GM23338 (cell line): ENCODE results near the gene TBCB. TPM values are rescaled to one million over a fixed set of nuclear protein-coding genes. Genes with fewer than 3 reads are reported as not detected.

Experiments used
- ATAC-seq: fragments of 200-7000 bp; cut with Tn5 transposase; 3 replicates; pipeline ENCODE4 v1.9.1; 2020
- DNase-seq: peaks from one replicate; pipeline ENCODE4 v3.0.0-alpha.2; 2015; ENCODE audit warnings: low spot score
- H2AFZ ChIP-seq: fragments of 200-600 bp; sonication (generic); 2 replicates; pipeline ENCODE4 v1.8.0; 2016; ENCODE audit warnings: antibody characterized with exemption, mild to moderate bottlenecking, moderate library complexity
- H3F3A ChIP-seq: fragments of 200-600 bp; sonication (generic); replicated peaks from 2 replicates; pipeline ENCODE4 v1.8.0; 2017; ENCODE audit warnings: antibody characterized with exemption, mixed run types, low read depth
- H3K27ac ChIP-seq: fragments of 200-600 bp; sonication (generic); 2 replicates; pipeline ENCODE4 v1.6.1; 2016; ENCODE audit warnings: low read depth
- H3K27me3 ChIP-seq: fragments of 200-600 bp; sonication (generic); 2 replicates; pipeline ENCODE4 v1.8.0; 2016; ENCODE audit warnings: mild to moderate bottlenecking, mixed run types, moderate library complexity; ENCODE audit not compliant: insufficient read depth
- H3K36me3 ChIP-seq: fragments of 200-600 bp; sonication (generic); 2 replicates; pipeline ENCODE4 v1.8.0; 2016; ENCODE audit warnings: mild to moderate bottlenecking; ENCODE audit not compliant: insufficient read depth
- H3K4me1 ChIP-seq: fragments of 200-600 bp; sonication (generic); 2 replicates; pipeline ENCODE4 v1.8.0; 2016; ENCODE audit warnings: mild to moderate bottlenecking, moderate library complexity; ENCODE audit not compliant: insufficient read depth
- H3K4me2 ChIP-seq: fragments of 200-600 bp; sonication (generic); 2 replicates; pipeline ENCODE4 v1.7.1; 2017; ENCODE audit warnings: mixed run types
- H3K4me3 ChIP-seq: fragments of 200-600 bp; sonication (generic); 2 replicates; pipeline ENCODE4 v1.6.1; 2016; ENCODE audit warnings: mixed run types
- H3K79me2 ChIP-seq: fragments of 200-600 bp; sonication (generic); replicated peaks from 2 replicates; pipeline ENCODE4 v1.8.0; 2017; ENCODE audit warnings: mild to moderate bottlenecking; ENCODE audit not compliant: insufficient read depth
- H3K9me2 ChIP-seq: fragments of 200-600 bp; sonication (generic); 2 replicates; pipeline ENCODE4 v1.8.0; 2017; ENCODE audit not compliant: insufficient read depth
- H4K20me1 ChIP-seq: fragments of 200-600 bp; sonication (generic); replicated peaks from 2 replicates; pipeline ENCODE4 v1.8.0; 2017; ENCODE audit warnings: mild to moderate bottlenecking; ENCODE audit not compliant: insufficient read depth
- H3K27ac Mint-ChIP-seq: 2 replicates; pipeline ENCODE4 v1.8.0; 2020; ENCODE audit warnings: inconsistent platforms, mild to moderate bottlenecking, moderate library complexity, mixed read lengths
- H3K27me3 Mint-ChIP-seq: 3 replicates; pipeline ENCODE4 v1.8.0; 2022; ENCODE audit warnings: low read depth, mild to moderate bottlenecking, moderate library complexity, mixed read lengths, inconsistent platforms; ENCODE audit not compliant: insufficient read depth, poor library complexity
- H3K36me3 Mint-ChIP-seq: 3 replicates; pipeline ENCODE4 v1.8.0; 2021; ENCODE audit warnings: low read depth, mild to moderate bottlenecking, inconsistent platforms, moderate library complexity, mixed read lengths
- H3K4me1 Mint-ChIP-seq: 3 replicates; pipeline ENCODE4 v1.8.0; 2020; ENCODE audit warnings: mild to moderate bottlenecking, inconsistent platforms, mixed read lengths
- H3K4me3 Mint-ChIP-seq: 3 replicates; pipeline ENCODE4 v1.8.0; 2021; ENCODE audit warnings: moderate library complexity, mild to moderate bottlenecking, inconsistent platforms, mixed read lengths
- H3K9me3 Mint-ChIP-seq: 3 replicates; pipeline ENCODE4 v1.8.0; 2020; ENCODE audit warnings: moderate library complexity, mild to moderate bottlenecking, inconsistent platforms, mixed read lengths
- ETS1 ChIP-seq: IDR thresholded peaks from 2 replicates; pipeline ENCODE4 v1.6.1; 2016; ENCODE audit warnings: antibody characterized with exemption
- EZH2 ChIP-seq: fragments of 200-600 bp; sonication (generic); IDR thresholded peaks from one replicate; pipeline ENCODE4 v1.8.0; 2017; ENCODE audit warnings: antibody characterized with exemption, mild to moderate bottlenecking, low read depth; ENCODE audit not compliant: unreplicated experiment
- JUNB ChIP-seq: IDR thresholded peaks from one replicate; pipeline ENCODE4 v1.6.1; 2016; ENCODE audit warnings: antibody characterized with exemption; ENCODE audit not compliant: unreplicated experiment
- NANOG ChIP-seq: IDR thresholded peaks from 2 replicates; pipeline ENCODE4 v1.6.1; 2016; ENCODE audit warnings: antibody characterized with exemption, borderline replicate concordance
- POLR2AphosphoS5 ChIP-seq: IDR thresholded peaks from 2 replicates; pipeline ENCODE4 v1.6.1; 2016; ENCODE audit warnings: antibody characterized with exemption, low read depth
- REST ChIP-seq: IDR thresholded peaks from one replicate; pipeline ENCODE4 v1.6.1; 2018; ENCODE audit warnings: antibody characterized with exemption; ENCODE audit not compliant: unreplicated experiment
- STAT1 ChIP-seq: IDR thresholded peaks from one replicate; pipeline ENCODE4 v1.6.1; 2016; ENCODE audit warnings: antibody characterized with exemption; ENCODE audit not compliant: unreplicated experiment
- ZNF114 ChIP-seq: fragments of 250-450 bp; sonication (Bioruptor Pico); IDR thresholded peaks from 2 replicates; pipeline ENCODE4 v1.5.0; 2020; ENCODE audit warnings: mild to moderate bottlenecking, moderate library complexity
- ZNF462 ChIP-seq: fragments of 250-450 bp; sonication (Bioruptor Pico); IDR thresholded peaks from 2 replicates; pipeline ENCODE4 v1.5.0; 2020; ENCODE audit warnings: mild to moderate bottlenecking, moderate library complexity
- polyA plus RNA-seq: library from polyadenylated mRNA; unstranded; fragments of >200 nt; fragmentation: Nextera tagmentation; extraction: Ambion mirVana; gene quantifications from 2 replicates; pipeline ENCODE4 v1.2.1, GENCODE V29; 2016
- total RNA-seq: library from RNA; depleted of rRNA; stranded (reverse); fragments of >200 nt; shearing (Covaris generic); gene quantifications from 2 replicates; pipeline ENCODE4 v1.2.3, GENCODE V29; 2014

Gene TBCB
- total and polyA plus RNA-seq, 2 experiments from 2014 or later: 275 to 290 TPM

GRCh38 chr19:36142496-36142895 lies 27.2 kb downstream of the TBCB start (continued):
- no peak for TF ChIP-seq ZNF462 (CRISPR knock-in tag)
- no peak for TF ChIP-seq NANOG
- no peak for TF ChIP-seq REST
- TF ChIP-seq EZH2: no peak

GRCh38 chr19:36144624-36145023 lies 29.4 kb downstream of the TBCB start:
- Histone ChIP-seq H4K20me1 (peaks cover 8% of the 10 kb centered on the region; the same call in 1 of the 2 replicates), H3K27me3 (no peaks in the 10 kb centered on the region), H3K79me2 (peaks cover 6% of the 10 kb centered on the region), H3K27ac (no peak overlapping the region; the same call in 1 of the 2 replicates), H3K36me3 (peaks cover 24% of the 10 kb centered on the region), H3K9me2 (no peaks in the 10 kb centered on the region), H3F3A (peaks cover 14% of the 10 kb centered on the region), H3K4me2 (no peak overlapping the region), H3K4me1 (no peaks in the 10 kb centered on the region; the same call in 1 of the 2 replicates), H2AFZ (no peak overlapping the region), H3K4me3 (no peak overlapping the region)
- Mint-ChIP-seq H3K9me3 (no peaks in the 10 kb centered on the region), H3K27me3 (peaks cover 7% of the 10 kb centered on the region), H3K4me3 (no peak overlapping the region), H3K4me1 (peaks cover 11% of the 10 kb centered on the region), H3K36me3 (peaks cover 72% of the 10 kb centered on the region), H3K27ac (no peak overlapping the region)
- ATAC-seq: no peak
- DNase-seq: no peak
- TF ChIP-seq POLR2AphosphoS5 (no peak), STAT1 (no peak), ETS1 (no peak), REST (no peak), ZNF114 (CRISPR knock-in tag) (no peak), EZH2 (no peak), JUNB (no peak)
